Mucosa of stomach (tissue), 1 donor: ENCODE results near the gene NFXL1.

Experiments
- H3K27me3 ChIP-seq: one replicate; pipeline ENCODE4 v1.7.0; 2013; ENCODE audit warnings: mild to moderate bottlenecking, low read length; ENCODE audit not compliant: control insufficient read depth, insufficient read depth
- H3K36me3 ChIP-seq: one replicate; pipeline ENCODE4 v1.7.0; 2013; ENCODE audit warnings: low read length; ENCODE audit not compliant: control insufficient read depth, insufficient read depth
- H3K4me1 ChIP-seq: one replicate; pipeline ENCODE4 v1.7.0; 2013; ENCODE audit warnings: mild to moderate bottlenecking, low read length; ENCODE audit not compliant: control insufficient read depth, insufficient read depth
- H3K4me3 ChIP-seq: one replicate; pipeline ENCODE4 v1.7.0; 2013; ENCODE audit warnings: low read length
- H3K9ac ChIP-seq: one replicate; pipeline ENCODE4 v1.7.0; 2013; ENCODE audit warnings: mild to moderate bottlenecking, low read length, moderate library complexity
- H3K9me3 ChIP-seq: one replicate; pipeline ENCODE4 v1.7.0; 2013; ENCODE audit warnings: mild to moderate bottlenecking, low read length, moderate library complexity; ENCODE audit not compliant: control insufficient read depth
- donor health status: Pancreatic carcinoma.

NFXL1 gene

DNA sequence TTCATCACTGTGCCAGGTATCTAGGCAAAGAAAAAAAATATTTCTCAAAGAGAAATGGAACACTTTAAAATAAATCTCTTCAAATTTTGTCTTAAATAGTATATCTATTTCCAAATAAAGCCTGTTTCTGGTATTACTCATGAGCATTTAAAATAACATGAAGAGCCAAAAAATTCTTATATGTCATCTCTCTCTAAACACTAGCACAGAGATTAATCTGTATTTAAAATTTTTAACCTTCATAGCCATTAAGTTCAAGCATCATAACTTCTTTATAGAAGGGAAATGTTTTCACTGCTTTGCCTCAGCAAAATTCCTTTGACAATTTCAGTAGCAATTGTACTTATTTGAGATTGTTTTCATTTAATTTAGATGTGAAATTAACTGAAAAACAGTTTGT, 71.4 kb downstream of the NFXL1 start:
- Histone ChIP-seq H3K9ac (no peak overlapping the region), H3K9me3 (no peaks in the 10 kb centered on the region), H3K36me3 (no peaks in the 10 kb centered on the region), H3K27me3 (no peaks in the 10 kb centered on the region), H3K4me1 (peaks cover 4% of the 10 kb centered on the region), H3K4me3 (no peak overlapping the region)

DNA sequence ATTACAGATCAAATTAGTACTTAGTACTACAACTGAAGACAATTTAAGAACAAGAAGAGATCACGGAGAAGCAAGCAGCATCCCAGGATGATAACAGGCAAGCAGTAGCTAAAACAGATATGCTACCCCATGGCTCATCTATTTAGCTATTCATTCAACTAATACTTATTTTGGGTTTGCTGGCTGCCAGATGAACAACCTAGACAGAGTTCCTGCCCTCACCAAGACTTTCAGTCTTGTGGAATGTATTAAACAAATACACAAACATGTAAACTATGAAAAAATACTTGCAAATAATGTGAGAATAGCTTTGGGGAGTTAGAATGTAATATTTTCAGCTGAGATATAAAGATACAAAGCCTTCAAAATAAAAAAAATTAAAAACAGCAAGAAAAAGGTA, 74.1 kb downstream of the NFXL1 start:
- peaks cover 22% of the 10 kb centered on the region for H3K4me1 ChIP-seq
- H3K9ac ChIP-seq = no peak overlapping the region
- H3K4me3 ChIP-seq = no peak overlapping the region
- peaks cover 13% of the 10 kb centered on the region for H3K27me3 ChIP-seq
- no peaks in the 10 kb centered on the region for H3K9me3 ChIP-seq
- H3K36me3 ChIP-seq = no peaks in the 10 kb centered on the region

DNA sequence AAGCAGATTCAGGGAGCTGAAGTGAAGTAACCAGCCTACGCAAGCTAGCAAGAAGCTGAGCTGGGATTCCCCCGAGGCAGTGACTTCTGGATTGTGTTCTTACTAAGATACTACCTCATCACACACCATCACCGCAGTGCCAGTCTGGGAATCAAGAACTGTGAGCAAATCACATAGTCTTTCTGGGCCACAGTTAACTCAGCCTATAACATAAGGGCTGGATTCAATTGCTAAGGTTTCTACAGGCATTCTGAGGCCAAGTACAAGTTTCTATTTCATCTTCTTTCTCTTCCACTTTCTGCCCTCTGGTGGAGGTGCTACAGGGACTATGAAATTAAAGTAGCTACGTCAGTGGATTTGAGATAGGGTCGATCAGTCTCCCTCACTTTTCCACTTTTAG, 75.1 kb downstream of the NFXL1 start:
- peaks cover 22% of the 10 kb centered on the region for H3K4me1 ChIP-seq
- no peak overlapping the region for H3K4me3 ChIP-seq
- H3K36me3 ChIP-seq = no peaks in the 10 kb centered on the region
- H3K9me3 ChIP-seq = no peaks in the 10 kb centered on the region
- no peak overlapping the region for H3K9ac ChIP-seq
- H3K27me3 ChIP-seq = peaks cover 14% of the 10 kb centered on the region

DNA sequence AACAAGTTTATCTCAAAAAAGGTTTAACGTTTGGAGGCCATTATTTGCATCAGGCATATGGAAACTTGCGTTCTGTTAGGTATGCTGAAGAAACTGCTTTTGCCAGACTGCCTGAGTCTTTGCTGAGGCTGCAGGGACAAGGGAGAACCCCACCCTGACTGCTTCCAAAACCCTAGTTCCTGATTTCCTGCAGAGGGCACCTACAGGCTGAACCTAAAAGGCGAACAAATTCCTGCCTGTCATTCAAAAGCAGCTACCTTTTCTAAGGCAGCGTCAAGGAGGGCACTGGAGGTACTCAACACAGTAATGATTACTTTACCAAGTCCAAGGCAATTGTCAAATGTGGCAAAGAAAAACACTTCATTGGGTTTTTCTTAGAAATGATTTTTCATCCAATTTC, 75.9 kb downstream of the NFXL1 start:
- H3K4me1 ChIP-seq = peaks cover 22% of the 10 kb centered on the region
- peaks cover 14% of the 10 kb centered on the region for H3K27me3 ChIP-seq
- H3K4me3 ChIP-seq = no peak overlapping the region
- no peaks in the 10 kb centered on the region for H3K36me3 ChIP-seq
- H3K9ac ChIP-seq = no peak overlapping the region
- H3K9me3 ChIP-seq = no peaks in the 10 kb centered on the region

DNA sequence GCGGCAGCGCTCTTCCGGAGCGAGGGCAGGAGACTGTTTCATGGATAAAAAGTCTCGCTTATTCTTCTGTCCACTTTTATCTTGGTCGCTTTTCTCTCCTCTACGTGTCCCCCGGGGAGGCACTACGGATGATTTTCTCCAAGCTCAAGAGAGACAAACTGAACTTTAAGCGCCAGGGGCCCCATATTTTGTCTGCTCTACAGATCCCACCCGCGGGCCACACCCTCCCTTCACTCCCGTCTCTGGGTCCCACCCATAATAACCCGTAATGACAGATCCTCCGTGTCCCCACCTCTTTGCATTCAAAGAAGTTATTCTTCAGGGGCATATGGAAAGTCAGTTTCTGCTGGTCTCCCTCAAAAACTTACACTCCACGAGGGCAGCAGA, 76.5 kb downstream of the NFXL1 start, which contains the start of gene CORIN:
Gene CORIN, minus strand, starts transcription at position 160 of the 387 bp plus-strand sequence. Its CDS starts 118 bp downstream, at position 42.
- peaks cover 22% of the 10 kb centered on the region for H3K4me1 ChIP-seq
- H3K9ac ChIP-seq = peak within 1 kb of the TSS; percentile 70
- peaks cover 14% of the 10 kb centered on the region for H3K27me3 ChIP-seq
- H3K9me3 ChIP-seq = no peaks in the 10 kb centered on the region
- H3K36me3 ChIP-seq = no peaks in the 10 kb centered on the region
- peak within 1 kb of the TSS; percentile 40 for H3K4me3 ChIP-seq

DNA sequence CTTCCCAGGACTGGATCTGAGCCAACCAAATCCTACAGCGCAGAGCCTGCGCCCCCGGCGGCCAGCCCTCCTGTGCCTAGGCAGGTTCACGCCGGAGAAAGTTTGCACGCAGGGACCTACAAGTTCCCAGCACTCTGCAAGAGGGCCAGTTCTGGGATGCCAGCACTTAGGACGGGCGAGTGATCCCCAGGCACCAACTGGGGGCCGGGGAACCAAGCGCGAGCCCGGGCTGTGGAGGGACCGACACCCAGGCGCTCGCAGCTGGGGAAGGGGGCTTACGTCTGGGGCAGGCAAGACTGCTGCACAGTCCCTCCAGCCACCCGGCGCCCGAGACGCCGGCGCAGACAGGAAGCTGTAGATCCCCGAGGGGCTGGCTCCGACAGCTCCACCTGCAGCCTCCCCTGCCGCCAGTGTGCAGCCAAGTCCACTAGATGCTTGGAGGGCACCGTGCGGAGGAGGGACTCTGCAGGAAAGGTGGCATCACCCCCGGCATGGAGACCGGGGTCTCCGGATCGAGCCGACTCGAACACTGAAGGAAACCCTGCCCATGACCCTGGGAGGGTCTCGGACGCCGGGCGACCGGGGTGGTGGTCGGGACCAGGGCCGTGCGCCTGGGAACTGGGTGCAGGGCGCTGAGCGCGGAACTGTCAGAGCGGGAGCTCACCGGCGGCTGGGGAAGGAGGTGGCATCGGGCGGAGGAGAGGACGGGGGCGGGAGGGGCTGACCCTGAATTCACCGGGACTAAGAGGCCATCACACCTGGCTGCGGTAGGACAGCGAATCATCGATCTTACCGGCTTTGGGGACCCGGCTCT, 77.1 kb downstream of the NFXL1 start:
- peaks cover 22% of the 10 kb centered on the region for H3K4me1 ChIP-seq
- H3K9ac ChIP-seq = peak overlapping the region; percentile 70
- H3K36me3 ChIP-seq = no peaks in the 10 kb centered on the region
- no peaks in the 10 kb centered on the region for H3K9me3 ChIP-seq
- H3K4me3 ChIP-seq = peak overlapping the region; percentile 40
- peaks cover 14% of the 10 kb centered on the region for H3K27me3 ChIP-seq

DNA sequence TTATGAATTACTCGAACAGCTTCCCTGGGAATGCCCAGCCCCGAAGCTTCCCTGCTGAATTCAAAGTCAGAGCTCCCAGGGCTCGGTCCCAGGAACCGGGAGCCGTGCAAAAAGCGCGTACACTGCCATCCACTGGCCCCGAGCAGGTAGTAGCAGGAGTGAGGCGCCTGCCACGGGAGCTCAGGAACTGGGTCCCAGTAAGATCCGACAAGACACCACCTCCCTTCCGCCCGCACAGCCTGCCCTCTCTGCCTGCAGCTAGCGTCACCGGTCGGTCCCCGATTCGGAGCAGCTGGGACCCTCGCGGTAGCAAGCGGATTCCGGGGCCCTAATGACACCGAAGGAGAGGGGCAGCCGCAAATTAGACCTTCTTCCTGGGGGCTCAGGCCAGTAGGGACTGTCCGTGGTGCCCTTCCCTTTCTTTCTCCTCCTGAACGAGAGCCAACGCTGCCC, 77.7 kb downstream of the NFXL1 start:
- Histone ChIP-seq H3K36me3 (no peaks in the 10 kb centered on the region), H3K27me3 (peaks cover 14% of the 10 kb centered on the region), H3K4me3 (peak overlapping the region; percentile 40), H3K9me3 (no peaks in the 10 kb centered on the region), H3K9ac (peak overlapping the region; percentile 70), H3K4me1 (peaks cover 22% of the 10 kb centered on the region)

DNA sequence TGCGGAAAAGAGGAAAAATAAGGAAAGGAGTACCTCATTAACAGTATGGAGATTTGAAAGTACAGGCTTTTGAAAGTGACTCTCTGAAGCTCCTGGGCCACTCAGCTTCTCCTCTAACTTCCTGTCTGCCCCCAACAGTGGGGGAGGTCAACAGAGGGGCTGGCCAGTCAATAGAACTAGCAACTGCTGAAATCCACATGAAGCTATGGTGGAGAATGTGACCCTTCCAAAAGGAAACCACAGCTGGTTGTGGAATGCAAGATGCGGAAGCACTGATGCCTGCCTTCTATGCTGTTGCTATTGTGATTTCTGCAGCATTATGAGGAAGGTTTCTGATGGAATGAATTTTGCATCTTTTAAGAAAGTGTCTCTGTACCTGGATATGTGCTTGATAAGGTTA, 78.9 kb downstream of the NFXL1 start:
- no peaks in the 10 kb centered on the region for H3K9me3 ChIP-seq
- H3K9ac ChIP-seq = no peak overlapping the region
- H3K27me3 ChIP-seq = peaks cover 14% of the 10 kb centered on the region
- H3K4me1 ChIP-seq = peaks cover 22% of the 10 kb centered on the region
- no peaks in the 10 kb centered on the region for H3K36me3 ChIP-seq
- no peak overlapping the region for H3K4me3 ChIP-seq

DNA sequence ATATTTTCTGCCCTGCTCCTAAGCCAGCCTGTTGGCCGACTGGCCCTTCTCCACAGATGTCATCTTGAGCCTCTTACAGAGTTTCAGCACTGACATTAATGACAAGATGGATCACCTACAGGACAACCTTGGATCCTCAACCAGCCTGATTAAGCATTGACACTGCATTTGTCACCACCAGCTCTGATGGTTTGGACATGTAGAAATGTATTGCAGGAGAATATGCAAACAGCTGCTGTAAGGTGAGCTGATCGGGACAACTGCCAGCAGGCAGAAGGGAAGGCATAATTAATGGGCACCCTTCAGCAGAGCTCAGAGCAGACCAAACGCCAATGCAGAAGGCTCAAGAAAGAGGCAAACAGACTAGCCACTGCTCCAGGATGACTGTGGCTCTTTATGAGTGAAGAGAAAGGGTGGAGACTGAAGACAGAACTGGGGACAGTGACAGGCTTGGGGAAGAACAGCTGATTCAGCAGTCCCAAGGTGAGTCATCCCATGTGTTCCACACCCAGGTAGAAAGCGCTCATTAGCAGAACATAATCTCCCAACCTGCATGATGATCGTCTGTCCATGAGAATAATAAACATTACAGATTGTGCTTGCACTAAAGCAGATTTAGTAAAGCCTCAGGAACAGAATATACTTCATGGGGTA, 83.2 kb downstream of the NFXL1 start:
- Histone ChIP-seq H3K4me3 (no peak overlapping the region), H3K9ac (no peak overlapping the region), H3K4me1 (peaks cover 2% of the 10 kb centered on the region), H3K9me3 (no peaks in the 10 kb centered on the region), H3K36me3 (no peaks in the 10 kb centered on the region), H3K27me3 (peaks cover 9% of the 10 kb centered on the region)

DNA sequence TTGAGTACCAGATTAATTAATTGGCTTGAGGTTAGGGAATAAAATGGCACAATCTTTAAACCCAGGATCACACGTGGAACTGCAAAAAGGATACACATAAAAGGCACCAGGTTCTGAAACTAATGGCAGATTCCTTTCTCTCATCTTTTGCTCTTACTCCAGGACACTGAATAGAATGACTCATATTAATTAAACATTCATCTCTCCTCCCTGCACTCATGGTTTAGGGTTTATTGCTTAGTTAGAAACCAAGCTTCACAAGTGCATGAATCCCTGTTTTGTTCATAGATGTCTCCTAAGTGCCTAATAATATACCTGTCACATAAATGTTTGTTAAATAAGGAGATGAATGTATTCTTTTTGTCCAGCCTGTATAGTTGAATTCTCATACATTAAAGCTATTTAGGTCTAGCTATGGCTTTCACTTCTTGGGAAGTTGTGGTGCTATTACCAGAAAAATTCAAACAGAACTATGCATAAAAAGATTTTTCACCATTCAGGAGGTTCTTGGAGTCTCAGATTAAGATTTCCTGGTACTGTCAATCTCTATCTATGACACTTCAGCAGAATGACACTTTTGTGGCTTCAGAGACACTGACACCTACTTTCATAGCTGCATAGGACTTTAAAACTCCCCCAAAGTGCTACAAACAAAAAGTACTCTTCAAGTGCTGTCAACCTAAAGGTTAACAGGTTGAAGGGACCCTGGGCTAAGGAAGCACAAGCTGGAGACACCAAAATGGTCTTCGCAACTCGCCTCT, 83.9 kb downstream of the NFXL1 start:
- no peaks in the 10 kb centered on the region for H3K9me3 ChIP-seq
- H3K36me3 ChIP-seq = no peaks in the 10 kb centered on the region
- no peaks in the 10 kb centered on the region for H3K4me1 ChIP-seq
- peaks cover 3% of the 10 kb centered on the region for H3K27me3 ChIP-seq
- H3K4me3 ChIP-seq = no peak overlapping the region
- H3K9ac ChIP-seq = no peak overlapping the region

DNA sequence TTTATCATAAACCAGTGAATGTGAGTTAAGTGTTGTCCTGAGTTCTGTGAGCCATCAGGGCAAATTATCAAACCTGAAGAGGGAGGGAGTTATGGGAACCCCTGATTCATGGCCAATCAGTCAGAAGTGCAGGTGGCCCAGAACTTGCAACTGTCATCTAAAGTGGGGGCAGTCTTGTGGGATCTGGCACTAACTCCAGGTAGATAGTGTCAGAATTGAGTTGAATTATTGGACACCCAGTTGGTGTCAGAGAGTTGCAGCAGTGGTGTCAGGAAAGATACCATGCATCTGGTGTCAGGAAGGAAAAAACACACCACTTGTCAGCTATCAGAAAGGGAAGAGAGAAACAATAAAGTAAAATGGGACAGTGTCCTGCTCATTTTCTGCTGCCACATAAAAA, 84.9 kb downstream of the NFXL1 start:
- H3K4me3 ChIP-seq = no peak overlapping the region
- no peaks in the 10 kb centered on the region for H3K4me1 ChIP-seq
- H3K36me3 ChIP-seq = no peaks in the 10 kb centered on the region
- H3K9ac ChIP-seq = no peak overlapping the region
- H3K9me3 ChIP-seq = no peaks in the 10 kb centered on the region
- H3K27me3 ChIP-seq = no peaks in the 10 kb centered on the region
